WI38 (cell line): Measurements from ENCODE around the gene ZNF513.

ENCODE experiments used
- H3K4me3 ChIP-seq: 2 replicates; pipeline ENCODE4 v1.5.1; 2011; ENCODE audit warnings: low read depth, mild to moderate bottlenecking, control low read depth, low read length
- CTCF ChIP-seq: IDR thresholded peaks from 2 replicates; pipeline ENCODE4 v1.5.1; 2012; ENCODE audit warnings: low read depth, mild to moderate bottlenecking, control low read depth, low read length

The ZNF513 gene

GRCh38 chr2:27400348-27401135 lies 20.0 kb upstream of the ZNF513 start:
- no peak for TF ChIP-seq CTCF

GRCh38 chr2:27398962-27399361 lies 18.4 kb upstream of the ZNF513 start:
- H3K4me3 ChIP-seq = no peak overlapping the region
- no peak for TF ChIP-seq CTCF

More at GRCh38 chr2:27400348-27401135, 20.0 kb upstream of the ZNF513 start:
- no peak overlapping the region for H3K4me3 ChIP-seq

- no peak for TF ChIP-seq CTCF
- H3K4me3 ChIP-seq = no peak overlapping the region
Measured at GRCh38 chr2:27393225-27393624, 12.7 kb upstream of the ZNF513 start.

- no peak for TF ChIP-seq CTCF
- no peak overlapping the region for H3K4me3 ChIP-seq
Measured at GRCh38 chr2:27390822-27391679, 10.5 kb upstream of the ZNF513 start.

GRCh38 chr2:27381577-27382181 lies 1.1 kb upstream of the ZNF513 start:
- no peak overlapping the region for H3K4me3 ChIP-seq
- no peak for TF ChIP-seq CTCF

- peak overlapping the region; percentile 69 for H3K4me3 ChIP-seq
- TF ChIP-seq CTCF = no peak
Measured at GRCh38 chr2:27379836-27380625, 503 bp downstream of the ZNF513 start.
